Measurements from ENCODE around the gene KCNH2. TPM values are rescaled to one million over a fixed set of nuclear protein-coding genes. Genes with fewer than 3 reads are reported as not detected.

The KCNH2 gene, protein sequence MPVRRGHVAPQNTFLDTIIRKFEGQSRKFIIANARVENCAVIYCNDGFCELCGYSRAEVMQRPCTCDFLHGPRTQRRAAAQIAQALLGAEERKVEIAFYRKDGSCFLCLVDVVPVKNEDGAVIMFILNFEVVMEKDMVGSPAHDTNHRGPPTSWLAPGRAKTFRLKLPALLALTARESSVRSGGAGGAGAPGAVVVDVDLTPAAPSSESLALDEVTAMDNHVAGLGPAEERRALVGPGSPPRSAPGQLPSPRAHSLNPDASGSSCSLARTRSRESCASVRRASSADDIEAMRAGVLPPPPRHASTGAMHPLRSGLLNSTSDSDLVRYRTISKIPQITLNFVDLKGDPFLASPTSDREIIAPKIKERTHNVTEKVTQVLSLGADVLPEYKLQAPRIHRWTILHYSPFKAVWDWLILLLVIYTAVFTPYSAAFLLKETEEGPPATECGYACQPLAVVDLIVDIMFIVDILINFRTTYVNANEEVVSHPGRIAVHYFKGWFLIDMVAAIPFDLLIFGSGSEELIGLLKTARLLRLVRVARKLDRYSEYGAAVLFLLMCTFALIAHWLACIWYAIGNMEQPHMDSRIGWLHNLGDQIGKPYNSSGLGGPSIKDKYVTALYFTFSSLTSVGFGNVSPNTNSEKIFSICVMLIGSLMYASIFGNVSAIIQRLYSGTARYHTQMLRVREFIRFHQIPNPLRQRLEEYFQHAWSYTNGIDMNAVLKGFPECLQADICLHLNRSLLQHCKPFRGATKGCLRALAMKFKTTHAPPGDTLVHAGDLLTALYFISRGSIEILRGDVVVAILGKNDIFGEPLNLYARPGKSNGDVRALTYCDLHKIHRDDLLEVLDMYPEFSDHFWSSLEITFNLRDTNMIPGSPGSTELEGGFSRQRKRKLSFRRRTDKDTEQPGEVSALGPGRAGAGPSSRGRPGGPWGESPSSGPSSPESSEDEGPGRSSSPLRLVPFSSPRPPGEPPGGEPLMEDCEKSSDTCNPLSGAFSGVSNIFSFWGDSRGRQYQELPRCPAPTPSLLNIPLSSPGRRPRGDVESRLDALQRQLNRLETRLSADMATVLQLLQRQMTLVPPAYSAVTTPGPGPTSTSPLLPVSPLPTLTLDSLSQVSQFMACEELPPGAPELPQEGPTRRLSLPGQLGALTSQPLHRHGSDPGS
- 0.13 and 0.79 TPM in 2 replicates for total RNA-seq

DNA sequence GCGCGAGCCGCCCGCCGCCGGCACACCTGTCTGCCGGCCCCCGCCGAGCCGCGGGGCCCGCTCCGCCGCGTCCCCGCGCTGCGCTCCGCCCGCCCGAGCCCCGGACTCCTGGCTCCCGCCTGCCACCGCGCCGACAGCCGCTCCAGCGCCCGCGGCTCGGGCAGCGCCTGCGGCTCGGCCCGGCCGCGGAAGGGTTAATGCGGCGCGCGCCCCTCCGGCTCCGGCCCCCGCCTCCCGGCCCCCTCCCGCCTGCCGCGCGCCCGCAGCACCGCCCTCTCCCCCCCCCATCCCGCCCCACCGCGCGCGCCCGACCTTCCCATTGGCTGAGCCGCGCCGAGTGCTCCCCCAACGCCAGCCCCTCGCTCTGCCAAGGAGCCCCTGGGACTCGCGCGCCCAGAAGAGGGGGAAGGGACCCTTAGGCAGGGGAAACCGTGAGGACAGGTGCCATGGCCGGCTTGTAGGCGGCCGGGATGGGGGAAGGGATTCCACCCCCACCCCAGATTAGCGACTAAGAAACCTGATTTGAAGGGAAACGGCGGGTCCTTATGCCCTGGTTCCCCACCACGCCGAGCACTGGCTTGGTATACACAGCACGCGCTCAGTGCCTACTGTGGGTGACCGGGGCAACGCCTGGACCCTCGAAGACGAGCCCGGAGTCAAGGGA lies at the start of gene KCNH2:
KCNH2 (minus strand) TSS at position 196 of the 664 bp plus-strand sequence. CDS start 408 bp downstream, outside the sequence.

DNA sequence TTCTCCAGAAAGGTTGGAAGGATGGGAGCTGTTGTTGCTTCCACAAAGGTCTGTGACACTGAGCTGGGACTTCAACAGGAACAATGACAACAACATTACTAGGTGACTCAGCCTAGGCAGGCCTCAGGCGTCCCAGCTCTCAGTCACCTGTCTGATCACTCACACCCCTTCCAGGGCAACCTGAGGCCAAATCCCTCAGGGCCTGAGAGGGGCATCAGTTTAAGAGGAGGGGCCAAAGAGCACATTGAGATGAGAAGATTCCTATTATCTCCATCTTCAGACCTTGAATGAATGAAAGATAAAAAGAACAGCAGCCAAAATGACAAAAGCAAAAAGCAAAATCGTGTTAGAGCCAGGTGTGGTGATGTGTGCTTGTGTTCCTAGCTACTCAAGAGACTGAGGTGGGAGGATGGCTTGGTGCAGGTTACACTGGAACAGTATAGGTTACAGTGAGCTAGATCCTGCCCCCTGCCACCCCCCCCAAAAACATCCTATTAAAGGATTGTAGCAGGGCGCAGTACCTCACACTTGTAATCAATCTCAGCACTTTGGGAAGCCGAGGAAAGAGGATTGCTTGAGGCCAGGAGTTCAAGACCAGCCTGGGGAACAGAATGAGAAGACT lies 46.4 kb upstream of the KCNH2 start, which contains the start of gene ATG9B:
ATG9B (minus strand) TSS at position 60 of the 622 bp plus-strand sequence. CDS start 71 bp downstream, outside the sequence.

DNA sequence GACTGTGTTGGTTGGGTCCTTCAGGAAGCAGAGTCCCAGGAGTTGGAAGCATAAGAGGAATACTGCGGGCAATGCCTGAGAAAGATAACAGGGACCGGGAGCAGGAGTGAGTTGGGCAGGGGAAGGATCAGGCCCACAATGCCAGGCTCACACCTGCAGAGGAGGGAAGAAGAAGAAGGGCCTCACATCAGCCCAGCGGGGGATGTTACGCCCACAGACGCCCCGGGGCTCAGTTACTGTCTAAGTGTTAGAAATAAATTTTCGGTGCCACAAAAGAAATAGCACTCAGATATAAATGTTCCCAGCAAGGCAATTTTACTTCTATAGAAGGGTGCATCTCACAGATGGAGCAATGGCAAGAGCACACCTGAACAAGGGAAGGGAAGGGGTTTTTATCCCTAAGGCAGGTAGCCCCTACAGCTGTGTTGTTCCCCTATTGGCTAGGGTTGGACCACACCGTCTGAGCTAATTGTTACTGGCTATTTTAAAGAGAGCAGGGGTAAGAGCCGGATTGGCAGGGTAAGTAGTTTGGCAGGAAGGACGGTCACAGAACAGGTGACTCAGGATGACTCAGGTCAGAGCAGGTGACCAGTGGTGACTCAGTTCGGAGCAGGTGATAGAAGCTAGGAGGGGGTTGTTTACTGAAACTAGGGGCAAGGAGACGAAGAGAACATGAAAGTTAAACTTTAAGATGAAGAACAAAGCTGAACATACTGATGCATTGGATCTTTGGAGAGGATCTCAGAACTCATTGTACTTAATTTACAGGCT lies 12.5 kb upstream of the KCNH2 start, which contains the start of gene NOS3:
NOS3 (plus strand) TSS at position 602 of the 771 bp plus-strand sequence. CDS start 2,787 bp downstream, outside the sequence.

Other genes starting within 250 kb of the KCNH2 start
- not detected in 2 replicates for gene GIMAP5, start 240.9 kb downstream of the KCNH2 start, total RNA-seq
- gene TMEM176B, start 178.0 kb downstream of the KCNH2 start, total RNA-seq, result not detected in 2 replicates
- gene TMEM176A, start 177.6 kb downstream of the KCNH2 start, total RNA-seq, result not detected in 2 replicates
- gene AOC1, start 125.8 kb downstream of the KCNH2 start, total RNA-seq, result not detected in 2 replicates
- gene NOS3, start 12.7 kb upstream of the KCNH2 start, total RNA-seq, result 0.17 and 0.33 TPM in 2 replicates
- gene ATG9B, start 46.2 kb upstream of the KCNH2 start, total RNA-seq, result 0.98 and 1.2 TPM in 2 replicates
- gene ABCB8, start 50.1 kb upstream of the KCNH2 start, total RNA-seq, result 34.2 and 37.6 TPM in 2 replicates
- 0.26 TPM in 2 replicates for gene ASIC3, start 70.2 kb upstream of the KCNH2 start, total RNA-seq
- gene CDK5, start 79.6 kb upstream of the KCNH2 start, total RNA-seq, result 17.9 and 18.8 TPM in 2 replicates
- 88.2 and 137 TPM in 2 replicates for gene SLC4A2, start 81.3 kb upstream of the KCNH2 start, total RNA-seq
- 75.0 and 92.8 TPM in 2 replicates for gene FASTK, start 102.5 kb upstream of the KCNH2 start, total RNA-seq
- 25.5 and 26.2 TPM in 2 replicates for gene TMUB1, start 105.2 kb upstream of the KCNH2 start, total RNA-seq
- gene AGAP3, start 108.2 kb upstream of the KCNH2 start, total RNA-seq, result 31.9 and 61.6 TPM in 2 replicates
- gene GBX1, start 189.4 kb upstream of the KCNH2 start, total RNA-seq, result not detected in 2 replicates
- gene ASB10, start 208.9 kb upstream of the KCNH2 start, total RNA-seq, result not detected in 2 replicates
- not detected in 2 replicates for gene H2BK1, start 232.2 kb upstream of the KCNH2 start, total RNA-seq
- 40.4 and 54.2 TPM in 2 replicates for gene ABCF2, start 248.9 kb upstream of the KCNH2 start, total RNA-seq